HCT116 (cell line): Measurements from ENCODE around the gene THADA. TPM values are rescaled to one million over a fixed set of nuclear protein-coding genes. Genes with fewer than 3 reads are reported as not detected.

Experiments used
- ATAC-seq: fragments of 200-7000 bp; cut with Tn5 transposase; 2 replicates; pipeline ENCODE4 v1.9.1; 2020; ENCODE audit warnings: mild to moderate bottlenecking, moderate library complexity
- BruUV-seq: library from RNA; stranded (reverse); fragments of 400-500 nt; replicated peaks from 2 replicates; lab custom pipeline; 2021; lab: Mats Ljungman, UMichigan
- CTCF ChIA-PET: fragments of 300-600 bp; sonication (Branson Sonifier 250); formaldehyde crosslinking; loops from one replicate; lab custom pipeline; 2021; ENCODE audit warnings: antibody characterized with exemption; lab: Charles Lee
- POLR2A ChIA-PET: fragments of 300-600, 350-600 bp; sonication (Branson Sonifier 250); formaldehyde crosslinking; loops from one replicate; lab custom pipeline; 2021; ENCODE audit warnings: antibody characterized with exemption; lab: Charles Lee
- RAD21 ChIA-PET, 2 experiments: fragments of 300-600 bp; sonication (Branson Sonifier 250); formaldehyde crosslinking; loops; one replicate each; lab custom pipeline; 2023; ENCODE audit warnings: low total read pairs in 2 of 2; ENCODE audit not compliant: uncharacterized antibody in 2 of 2, unreplicated experiment in 2 of 2, low non-redundant PET in 1 of 2; lab: Charles Lee
- DNase-seq: peaks from one replicate; pipeline ENCODE4 v3.0.0-alpha.2; 2010; ENCODE audit warnings: low read depth, low spot score
- H2AFZ ChIP-seq: fragments of 200-600 bp; shearing (Covaris generic), sonication (generic); 2 replicates; pipeline ENCODE4 v1.6.1; 2017; ENCODE audit warnings: low read depth, mixed run types, mixed read lengths, antibody characterized with exemption, low read length; ENCODE audit not compliant: poor library complexity, severe bottlenecking
- H3K27ac ChIP-seq: 2 replicates; pipeline ENCODE4 v1.5.1; 2012; ENCODE audit warnings: low read depth, low read length
- H3K27me3 ChIP-seq: fragments of 200-600 bp; sonication (generic); 2 replicates; pipeline ENCODE4 v1.6.1; 2016; ENCODE audit warnings: mixed run types, low read length, mixed read lengths; ENCODE audit not compliant: insufficient read depth
- H3K36me3 ChIP-seq, 2 experiments: fragments of 200-500 bp in 1 of 2; fragments of 200-600 bp in 1 of 2; sonication (Bioruptor generic) in 1 of 2; sonication (generic) in 1 of 2; 2 replicates each; pipeline versions ENCODE4 v1.5.1 to v1.6.1; 2014 to 2016; ENCODE audit warnings: low read length in 2 of 2, inconsistent platforms in 1 of 2, mixed read lengths in 1 of 2, mixed run types in 1 of 2; ENCODE audit not compliant: insufficient read depth in 2 of 2, control insufficient read depth in 1 of 2
- H3K4me1 ChIP-seq, 2 experiments: fragments of 200-600 bp in 1 of 2; sonication (generic) in 1 of 2; 2 replicates each; pipeline versions ENCODE4 v1.5.1 to v1.6.1; 2012 to 2017; ENCODE audit warnings: low read length in 2 of 2, inconsistent platforms in 1 of 2, mild to moderate bottlenecking in 1 of 2, mixed read lengths in 1 of 2, mixed run types in 1 of 2, moderate library complexity in 1 of 2; ENCODE audit not compliant: insufficient read depth in 2 of 2, control insufficient read depth in 1 of 2
- H3K4me2 ChIP-seq: fragments of 200-600 bp; sonication (generic); 2 replicates; pipeline ENCODE4 v1.6.1; 2017; ENCODE audit warnings: mixed run types, low read length, mixed read lengths
- H3K4me3 ChIP-seq, 2 experiments: fragments of 200-600 bp in 1 of 2; sonication (generic) in 1 of 2; replicated peaks in 1 of 2; 2 replicates each; pipeline ENCODE4 v1.5.1; 2011 to 2016; ENCODE audit warnings: low read length in 2 of 2, control low read depth in 1 of 2, low read depth in 1 of 2, mild to moderate bottlenecking in 1 of 2, mixed read lengths in 1 of 2, mixed run types in 1 of 2
- H3K79me2 ChIP-seq: fragments of 200-600 bp; sonication (generic); 2 replicates; pipeline ENCODE4 v1.6.1; 2017; ENCODE audit warnings: mild to moderate bottlenecking, mixed run types, low read length, moderate library complexity, mixed read lengths; ENCODE audit not compliant: insufficient read depth
- H3K9ac ChIP-seq: fragments of 200-600 bp; sonication (generic); 2 replicates; pipeline ENCODE4 v1.6.1; 2016; ENCODE audit warnings: low read length, mixed read lengths
- H3K9me2 ChIP-seq: fragments of 200-600 bp; sonication (generic), shearing (Covaris generic); 2 replicates; pipeline ENCODE4 v1.6.1; 2017; ENCODE audit warnings: mixed run types, mild to moderate bottlenecking, moderate library complexity; ENCODE audit not compliant: insufficient read depth
- H3K9me3 ChIP-seq, 2 experiments: fragments of 200-500 bp in 1 of 2; fragments of 200-600 bp in 1 of 2; sonication (Bioruptor generic) in 1 of 2; sonication (generic) in 1 of 2; 2 replicates each; pipeline ENCODE4 v1.6.1; 2014 to 2017; ENCODE audit warnings: low read length in 2 of 2, mixed read lengths in 2 of 2, inconsistent platforms in 1 of 2, low read depth in 1 of 2, mild to moderate bottlenecking in 1 of 2, mixed run types in 1 of 2, moderate library complexity in 1 of 2; ENCODE audit not compliant: control insufficient read depth in 1 of 2, insufficient read depth in 1 of 2
- H4K20me1 ChIP-seq: fragments of 200-600 bp; sonication (generic), shearing (Covaris generic); 2 replicates; pipeline ENCODE4 v1.6.1; 2017; ENCODE audit warnings: mixed run types, mild to moderate bottlenecking, moderate library complexity; ENCODE audit not compliant: insufficient read depth
- CBX3 ChIP-seq: IDR thresholded peaks from 2 replicates; pipeline ENCODE4 v1.6.1; 2012; ENCODE audit warnings: low read depth
- ELF1 ChIP-seq: IDR thresholded peaks from 2 replicates; pipeline ENCODE4 v1.6.1; 2012; ENCODE audit warnings: low read depth, borderline replicate concordance
- FOSL1 ChIP-seq: IDR thresholded peaks from 2 replicates; pipeline ENCODE4 v1.6.1; 2012; ENCODE audit warnings: low read depth
- SP1 ChIP-seq: IDR thresholded peaks from 2 replicates; pipeline ENCODE4 v1.6.1; 2012; ENCODE audit warnings: low read depth
- YY1 ChIP-seq: IDR thresholded peaks from 2 replicates; pipeline ENCODE4 v1.6.1; 2011; ENCODE audit warnings: low read length, low read depth, moderate library complexity, mild to moderate bottlenecking; ENCODE audit not compliant: insufficient replicate concordance; ENCODE audit errors: extremely low read depth
- intact Hi-C: fragments of 100-400 bp; cut with micrococcal nuclease; formaldehyde crosslinking; loops from 2 replicates; pipeline ENCODE4 v1.10.0; 2022
- total RNA-seq: library from RNA; stranded (reverse); gene quantifications from one replicate; pipeline ENCODE4 v1.2.1, GENCODE V29; 2021; ENCODE audit not compliant: unreplicated experiment
- TF ChIP-seq, protein P1 (sequence below): IDR thresholded peaks from 2 replicates; pipeline ENCODE4 v1.6.1; 2012
- TF ChIP-seq, protein P2 (sequence below), 3 experiments: fragments of 200-600 bp in 1 of 3; sonication (generic) in 1 of 3; IDR thresholded peaks in 2 of 3; conservative IDR thresholded peaks in 1 of 3; 2 replicates each; pipeline ENCODE4 v1.5.1; 2012 to 2017; ENCODE audit warnings: low read depth in 2 of 3, low read length in 2 of 3, antibody characterized with exemption in 1 of 3, borderline replicate concordance in 1 of 3, control low read depth in 1 of 3, mild to moderate bottlenecking in 1 of 3, mixed read lengths in 1 of 3, mixed run types in 1 of 3, moderate library complexity in 1 of 3; ENCODE audit not compliant: insufficient read depth in 1 of 3

Gene THADA
- total RNA-seq, 1 experiment from 2014 or later: 30.7 TPM

DNA sequence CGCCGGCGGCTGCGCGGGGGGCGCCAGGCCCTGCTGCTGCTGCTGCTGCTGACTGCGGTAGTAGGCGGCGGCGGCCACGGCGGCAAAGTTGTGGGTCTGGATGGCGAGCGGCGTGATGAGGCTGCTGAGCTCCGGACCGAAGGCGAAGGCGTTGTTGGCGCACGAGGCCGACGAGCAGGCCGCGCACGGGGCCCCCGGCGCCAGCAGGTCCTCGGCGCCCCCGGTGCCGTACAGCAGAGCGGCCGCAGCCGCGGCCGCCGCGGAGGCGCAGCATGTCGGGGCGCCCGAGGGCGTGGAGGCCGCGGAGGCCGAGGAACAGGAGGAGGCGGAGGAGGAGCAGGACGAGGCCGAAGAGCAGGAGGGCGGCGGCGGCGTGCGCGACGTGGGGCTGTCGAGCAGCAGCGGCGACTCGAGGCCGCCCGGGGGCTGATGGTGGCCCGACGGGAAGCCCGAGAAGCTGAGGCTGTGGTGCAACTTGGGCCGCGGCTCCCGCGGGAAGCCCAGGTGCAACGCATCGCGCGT lies 371.2 kb downstream of the THADA start:
- CTCF ChIA-PET: interaction anchor here (0.6 to 3.1 kb wide), 3 partner anchors 250 to 279 kb away, joined by 3 to 8 read pairs (median 4); no protein-coding TSS in a partner anchor
- H3K79me2 ChIP-seq: peaks cover 48% of the 10 kb centered on the region
- H3K9ac ChIP-seq: peak overlapping the region; percentile 96; the same call in 1 of the 2 replicates
- H3K36me3 ChIP-seq: peaks cover 10 to 12% of the 10 kb centered on the region in 2 experiments; a peak in 3 of 4 replicates
- no peaks in the 10 kb centered on the region for H4K20me1 ChIP-seq
- peak overlapping the region; percentile 96 for H3K27ac ChIP-seq
- peak overlapping the region in 1 of 2 experiments; percentile 84; a peak in 1 of 4 replicates for H3K4me3 ChIP-seq
- H3K4me2 ChIP-seq: peak overlapping the region; percentile 92
- no TSS peak for BruUV-seq
- DNase-seq: no peak
- POLR2A ChIA-PET: interaction anchor here (0.7 kb wide), 1 partner anchor 272 kb away, joined by 3 read pairs; no protein-coding TSS in a partner anchor
- no peaks in the 10 kb centered on the region for H3K9me2 ChIP-seq
- intact Hi-C loops: loop anchor here (5.0 kb wide), 3 partner anchors 47 to 318 kb away; no protein-coding TSS in a partner anchor
- TF ChIP-seq CBX3 (no peak), YY1 (no peak), SP1 (no peak), ELF1 (no peak), FOSL1 (no peak)
- TF ChIP-seq, protein P1, sequence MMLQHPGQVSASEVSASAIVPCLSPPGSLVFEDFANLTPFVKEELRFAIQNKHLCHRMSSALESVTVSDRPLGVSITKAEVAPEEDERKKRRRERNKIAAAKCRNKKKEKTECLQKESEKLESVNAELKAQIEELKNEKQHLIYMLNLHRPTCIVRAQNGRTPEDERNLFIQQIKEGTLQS: no peak
- TF ChIP-seq, protein P2, sequence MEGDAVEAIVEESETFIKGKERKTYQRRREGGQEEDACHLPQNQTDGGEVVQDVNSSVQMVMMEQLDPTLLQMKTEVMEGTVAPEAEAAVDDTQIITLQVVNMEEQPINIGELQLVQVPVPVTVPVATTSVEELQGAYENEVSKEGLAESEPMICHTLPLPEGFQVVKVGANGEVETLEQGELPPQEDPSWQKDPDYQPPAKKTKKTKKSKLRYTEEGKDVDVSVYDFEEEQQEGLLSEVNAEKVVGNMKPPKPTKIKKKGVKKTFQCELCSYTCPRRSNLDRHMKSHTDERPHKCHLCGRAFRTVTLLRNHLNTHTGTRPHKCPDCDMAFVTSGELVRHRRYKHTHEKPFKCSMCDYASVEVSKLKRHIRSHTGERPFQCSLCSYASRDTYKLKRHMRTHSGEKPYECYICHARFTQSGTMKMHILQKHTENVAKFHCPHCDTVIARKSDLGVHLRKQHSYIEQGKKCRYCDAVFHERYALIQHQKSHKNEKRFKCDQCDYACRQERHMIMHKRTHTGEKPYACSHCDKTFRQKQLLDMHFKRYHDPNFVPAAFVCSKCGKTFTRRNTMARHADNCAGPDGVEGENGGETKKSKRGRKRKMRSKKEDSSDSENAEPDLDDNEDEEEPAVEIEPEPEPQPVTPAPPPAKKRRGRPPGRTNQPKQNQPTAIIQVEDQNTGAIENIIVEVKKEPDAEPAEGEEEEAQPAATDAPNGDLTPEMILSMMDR (IDR thresholded peaks at IDR 0.05 in 2 of 3, conservative IDR thresholded peaks at IDR 0.05 in 1 of 3; ENCODE audit: borderline replicate concordance in 1 of 3, insufficient read depth in 1 of 3, low read depth in 2 of 3, low read length in 2 of 3): no peak
- TF ChIP-seq, all 23 proteins: peak for 0
- Histone ChIP-seq H3K27me3 (no peaks in the 10 kb centered on the region), H2AFZ (no peak overlapping the region), H3K4me1 (peaks cover 46 to 61% of the 10 kb centered on the region in 2 experiments), H3K9me3 (no peaks in the 10 kb centered on the region)
- RAD21 ChIA-PET: no interaction called here
- no peak for ATAC-seq
